NB4 (cell line): ENCODE data around the gene TMEM121.

Experiments
- POLR2A ChIP-seq: IDR thresholded peaks from 2 replicates; pipeline ENCODE4 v1.6.1; 2011; ENCODE audit warnings: mild to moderate bottlenecking; ENCODE audit not compliant: insufficient read length; ENCODE audit errors: extremely low read depth
- TF ChIP-seq, protein P1 (sequence below): IDR thresholded peaks from one replicate; pipeline ENCODE4 v1.5.1; 2012; ENCODE audit warnings: low read depth, low read length

DNA sequence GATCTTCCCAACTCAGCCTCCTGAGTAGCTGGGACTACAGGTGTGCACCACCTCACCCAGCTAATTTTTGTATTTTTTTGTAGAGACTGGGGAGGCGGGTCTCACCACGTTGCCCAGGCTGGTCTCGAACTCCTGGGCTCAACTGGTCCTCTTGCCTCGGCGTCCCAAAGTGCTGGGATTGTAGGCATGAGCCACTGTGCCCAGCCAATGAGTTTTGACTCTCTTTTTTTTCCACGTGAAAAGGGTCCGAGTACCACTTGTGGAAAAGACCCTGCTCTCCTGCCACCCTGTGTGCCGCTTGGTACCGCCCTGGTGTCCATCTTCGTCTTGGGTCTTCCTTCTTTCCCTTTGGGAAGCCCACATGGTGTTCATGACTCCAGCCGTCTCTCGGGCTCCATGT lies 17.8 kb upstream of the TMEM121 start:
- TF ChIP-seq, protein P1, sequence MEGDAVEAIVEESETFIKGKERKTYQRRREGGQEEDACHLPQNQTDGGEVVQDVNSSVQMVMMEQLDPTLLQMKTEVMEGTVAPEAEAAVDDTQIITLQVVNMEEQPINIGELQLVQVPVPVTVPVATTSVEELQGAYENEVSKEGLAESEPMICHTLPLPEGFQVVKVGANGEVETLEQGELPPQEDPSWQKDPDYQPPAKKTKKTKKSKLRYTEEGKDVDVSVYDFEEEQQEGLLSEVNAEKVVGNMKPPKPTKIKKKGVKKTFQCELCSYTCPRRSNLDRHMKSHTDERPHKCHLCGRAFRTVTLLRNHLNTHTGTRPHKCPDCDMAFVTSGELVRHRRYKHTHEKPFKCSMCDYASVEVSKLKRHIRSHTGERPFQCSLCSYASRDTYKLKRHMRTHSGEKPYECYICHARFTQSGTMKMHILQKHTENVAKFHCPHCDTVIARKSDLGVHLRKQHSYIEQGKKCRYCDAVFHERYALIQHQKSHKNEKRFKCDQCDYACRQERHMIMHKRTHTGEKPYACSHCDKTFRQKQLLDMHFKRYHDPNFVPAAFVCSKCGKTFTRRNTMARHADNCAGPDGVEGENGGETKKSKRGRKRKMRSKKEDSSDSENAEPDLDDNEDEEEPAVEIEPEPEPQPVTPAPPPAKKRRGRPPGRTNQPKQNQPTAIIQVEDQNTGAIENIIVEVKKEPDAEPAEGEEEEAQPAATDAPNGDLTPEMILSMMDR, result no peak
- TF ChIP-seq POLR2A, result no peak
